GM13976 (cell line): ENCODE data around the gene SEMA4F.

Experiments
- DNase-seq: peaks from one replicate; pipeline ENCODE4 v3.0.0; 2012; ENCODE audit warnings: low spot score
- in situ Hi-C: fragments of 300-500 bp; cut with MboI; formaldehyde crosslinking; loops from one replicate; pipeline ENCODE4 v1.12.0; 2022; ENCODE audit warnings: low sequenced_read_pairs, mixed read lengths, inconsistent platforms; ENCODE audit not compliant: unreplicated experiment
- TF ChIP-seq, protein P1 (sequence below): IDR thresholded peaks from 2 replicates; pipeline ENCODE4 v1.5.1; 2012; ENCODE audit warnings: borderline replicate concordance, mild to moderate bottlenecking; ENCODE audit not compliant: insufficient read depth; ENCODE audit errors: extremely low read depth, missing control alignments, control extremely low read depth

Gene SEMA4F

DNA sequence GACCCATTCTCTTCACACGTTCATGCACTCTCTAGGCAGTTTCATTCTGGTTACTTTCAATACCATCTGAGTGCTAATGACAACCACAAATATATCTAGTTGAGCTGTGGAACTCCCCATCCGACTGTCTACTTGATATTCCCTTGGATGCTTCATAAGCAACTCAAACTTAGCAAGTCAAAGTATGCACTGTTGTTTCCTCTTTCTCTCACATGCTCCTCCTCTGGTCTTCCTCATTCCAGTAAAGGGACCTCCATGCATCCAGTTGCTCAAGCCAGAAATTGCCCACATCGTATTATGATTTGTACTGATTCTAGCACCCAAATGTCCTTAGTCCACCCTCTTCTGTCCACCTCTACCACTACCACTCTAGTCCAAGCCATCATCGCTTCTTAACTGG is 22.3 kb downstream of the SEMA4F start:
- TF ChIP-seq, protein P1, sequence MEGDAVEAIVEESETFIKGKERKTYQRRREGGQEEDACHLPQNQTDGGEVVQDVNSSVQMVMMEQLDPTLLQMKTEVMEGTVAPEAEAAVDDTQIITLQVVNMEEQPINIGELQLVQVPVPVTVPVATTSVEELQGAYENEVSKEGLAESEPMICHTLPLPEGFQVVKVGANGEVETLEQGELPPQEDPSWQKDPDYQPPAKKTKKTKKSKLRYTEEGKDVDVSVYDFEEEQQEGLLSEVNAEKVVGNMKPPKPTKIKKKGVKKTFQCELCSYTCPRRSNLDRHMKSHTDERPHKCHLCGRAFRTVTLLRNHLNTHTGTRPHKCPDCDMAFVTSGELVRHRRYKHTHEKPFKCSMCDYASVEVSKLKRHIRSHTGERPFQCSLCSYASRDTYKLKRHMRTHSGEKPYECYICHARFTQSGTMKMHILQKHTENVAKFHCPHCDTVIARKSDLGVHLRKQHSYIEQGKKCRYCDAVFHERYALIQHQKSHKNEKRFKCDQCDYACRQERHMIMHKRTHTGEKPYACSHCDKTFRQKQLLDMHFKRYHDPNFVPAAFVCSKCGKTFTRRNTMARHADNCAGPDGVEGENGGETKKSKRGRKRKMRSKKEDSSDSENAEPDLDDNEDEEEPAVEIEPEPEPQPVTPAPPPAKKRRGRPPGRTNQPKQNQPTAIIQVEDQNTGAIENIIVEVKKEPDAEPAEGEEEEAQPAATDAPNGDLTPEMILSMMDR = no peak
- in situ Hi-C loops = loop anchor here (25.0 kb wide), 1 partner anchor 361 kb away; no protein-coding TSS in a partner anchor
- DNase-seq = no peak

DNA sequence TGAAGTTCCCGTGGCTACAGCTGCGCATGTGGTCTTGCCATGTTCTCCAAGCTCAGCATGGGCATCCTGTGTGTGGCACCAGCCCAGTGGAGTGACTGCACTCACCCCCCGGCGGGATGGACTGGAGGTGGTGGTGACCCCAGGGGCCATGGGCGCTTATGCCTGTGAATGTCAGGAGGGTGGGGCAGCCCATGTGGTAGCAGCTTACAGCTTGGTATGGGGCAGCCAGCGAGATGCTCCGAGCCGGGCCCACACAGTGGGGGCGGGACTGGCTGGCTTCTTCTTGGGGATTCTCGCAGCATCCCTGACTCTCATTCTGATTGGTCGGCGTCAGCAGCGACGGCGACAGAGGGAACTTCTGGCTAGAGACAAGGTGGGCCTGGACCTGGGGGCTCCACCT is 25.6 kb downstream of the SEMA4F start:
- DNase-seq = no peak
- TF ChIP-seq, protein P1 = no peak
- in situ Hi-C loops = loop anchor here (25.0 kb wide), 1 partner anchor 358 kb away; no protein-coding TSS in a partner anchor

DNA sequence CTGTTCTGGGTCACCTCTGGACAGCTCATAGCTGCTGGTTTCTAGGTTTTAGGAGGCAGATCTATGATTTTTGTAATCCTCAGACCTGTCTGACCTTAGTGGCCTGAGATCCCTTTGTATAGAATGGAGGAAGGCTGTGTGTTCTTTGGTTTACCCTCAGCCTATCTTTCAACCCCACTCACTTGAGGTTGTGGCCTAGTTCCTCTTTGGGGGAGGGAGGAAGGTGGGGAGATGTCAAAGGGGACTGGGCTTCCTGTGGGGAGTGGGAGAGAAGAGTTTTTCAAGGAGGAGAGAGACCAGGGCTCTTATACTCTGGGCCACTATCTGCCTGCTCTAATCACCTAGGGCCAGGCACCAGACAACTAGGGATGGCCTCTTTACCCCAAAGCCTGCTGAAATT is 28.5 kb downstream of the SEMA4F start:
- no peak for DNase-seq
- in situ Hi-C loops = loop anchor here (25.0 kb wide), 1 partner anchor 355 kb away; no protein-coding TSS in a partner anchor
- TF ChIP-seq, protein P1 = no peak

DNA sequence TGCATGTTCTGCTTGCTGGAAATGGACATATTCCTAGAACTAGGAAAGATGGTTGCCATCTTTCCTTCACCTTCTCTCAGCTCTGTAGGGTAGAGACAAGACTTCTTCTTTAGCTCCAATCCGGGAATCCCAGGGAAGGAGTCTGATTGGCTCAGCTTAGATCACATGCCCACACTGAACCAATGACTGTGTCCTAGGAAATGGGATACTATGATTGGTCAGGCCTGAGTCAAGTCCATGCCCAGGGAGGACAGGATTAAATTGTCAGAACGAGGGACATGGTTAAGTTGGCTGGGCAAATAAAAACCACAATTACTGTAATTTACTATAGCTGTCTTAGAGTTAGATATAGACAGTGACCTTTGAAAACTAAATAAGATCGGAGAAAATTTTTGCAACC is 31.4 kb downstream of the SEMA4F start:
- in situ Hi-C loops = loop anchor here (25.0 kb wide), 1 partner anchor 352 kb away; no protein-coding TSS in a partner anchor
- TF ChIP-seq, protein P1 = no peak

DNA sequence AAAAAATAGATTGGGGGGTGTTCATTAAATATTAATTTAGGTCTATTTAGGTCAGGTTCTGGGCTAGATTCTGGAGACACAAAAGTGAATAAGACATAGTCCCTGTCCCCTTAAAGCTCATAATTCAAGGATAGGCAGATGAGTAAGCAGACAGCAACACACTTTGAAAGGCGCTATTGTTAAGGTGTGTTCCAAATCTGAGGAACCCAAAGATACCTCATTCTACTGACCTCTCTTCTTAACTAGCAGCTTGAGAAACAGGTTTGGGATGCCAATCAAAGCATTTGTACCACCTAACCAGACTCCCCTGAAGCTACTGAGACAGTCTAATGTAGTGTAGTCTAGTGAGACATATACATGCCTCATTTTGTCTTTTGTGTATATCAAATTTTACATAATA is 34.8 kb downstream of the SEMA4F start:
- no peak for DNase-seq
- in situ Hi-C loops = loop anchor here (25.0 kb wide), 1 partner anchor 348 kb away; no protein-coding TSS in a partner anchor
- TF ChIP-seq, protein P1 = no peak

More for the DNA sequence above, 31.4 kb downstream of the SEMA4F start:
- DNase-seq = no peak

DNA sequence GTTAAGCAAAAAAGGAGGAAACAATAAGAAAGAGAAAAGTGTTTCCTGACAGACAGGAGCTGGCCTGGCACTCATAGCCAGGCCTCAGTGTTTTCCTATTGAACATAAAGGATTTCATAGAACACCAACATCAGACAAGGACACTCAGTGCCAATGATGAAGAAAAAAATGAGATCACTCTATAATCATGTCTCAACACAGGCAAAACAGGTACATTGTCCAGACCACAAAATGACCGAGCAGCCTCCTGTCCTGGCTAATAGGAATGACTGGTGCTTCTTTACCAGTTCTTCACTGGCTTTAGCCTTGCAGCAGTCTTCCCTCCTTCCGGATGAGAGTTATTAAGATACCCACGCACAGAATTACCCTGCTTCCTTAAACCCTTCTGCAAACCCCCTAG is 35.6 kb downstream of the SEMA4F start:
- no peak for DNase-seq
- in situ Hi-C loops = loop anchor here (25.0 kb wide), 1 partner anchor 348 kb away; no protein-coding TSS in a partner anchor
- TF ChIP-seq, protein P1 = no peak
